Activated CD4-positive, alpha-beta T cell treated with anti-CD3 and anti-CD28 coated beads for 48 hours (primary cell): Measurements from ENCODE around the gene TEX48.

Experiments
- DNase-seq: peaks from one replicate; pipeline ENCODE4 v3.0.0-alpha.2; 2020

Gene TEX48

DNA sequence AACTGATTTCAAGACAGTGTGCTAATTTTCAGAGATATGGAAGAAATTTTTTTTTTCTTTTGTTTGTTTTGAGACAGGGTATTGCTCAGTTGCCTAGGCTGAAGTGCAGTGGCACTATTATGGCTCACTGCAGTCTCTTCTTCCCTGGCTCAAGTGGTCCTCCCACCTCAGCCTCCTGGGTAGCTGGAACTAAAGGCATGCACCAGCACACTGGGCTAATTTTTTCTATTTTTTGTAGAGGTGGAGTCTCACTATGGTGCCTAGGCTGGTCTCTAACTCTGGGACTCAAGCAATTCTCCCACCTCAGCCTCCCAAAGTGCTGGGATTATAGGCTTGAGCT, 9.9 kb upstream of the TEX48 start:
- DNase-seq = no peak

DNA sequence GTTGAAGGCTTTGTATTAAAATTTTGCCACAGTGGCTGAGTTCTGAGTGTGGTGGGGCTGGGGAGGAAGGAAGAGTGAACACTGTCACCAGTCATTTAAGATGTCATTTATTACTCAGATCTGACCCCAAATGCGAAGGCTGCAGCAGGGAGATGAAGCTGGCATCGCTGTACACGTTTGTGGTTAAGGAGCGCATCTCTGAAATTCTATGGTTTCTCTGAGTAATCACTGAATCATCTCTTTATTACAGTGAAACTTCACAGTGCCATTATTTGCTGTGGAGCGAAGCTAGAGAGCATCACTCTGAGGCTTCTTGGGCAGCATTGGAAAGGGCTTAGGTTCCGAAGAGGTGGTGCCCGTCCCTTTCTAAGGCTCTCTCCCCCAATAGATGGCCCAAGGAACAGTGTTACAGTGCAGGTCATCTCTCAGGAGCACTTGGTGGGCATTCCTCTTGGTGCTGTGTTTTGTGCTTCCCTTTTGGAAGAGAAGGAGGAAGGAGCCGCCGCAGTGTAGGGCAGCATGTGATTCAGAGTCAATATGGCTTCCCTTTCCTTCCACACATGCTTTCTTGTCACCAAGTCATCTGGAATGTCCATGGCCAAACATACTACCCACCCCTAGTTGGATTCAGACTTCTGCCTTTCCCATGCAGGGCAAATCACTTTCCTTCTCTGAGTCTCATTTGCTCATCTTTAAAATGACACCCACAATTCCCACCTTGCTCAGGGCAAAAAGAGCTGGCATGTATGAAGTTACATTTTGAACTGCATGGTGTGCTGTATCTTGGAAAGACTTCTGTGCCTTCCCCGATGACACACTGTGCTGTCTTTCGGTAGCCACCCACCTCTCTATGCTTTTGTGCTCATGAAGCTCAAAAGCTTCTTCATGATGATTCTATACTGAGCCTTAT, 9.3 kb upstream of the TEX48 start:
- DNase-seq = peak; percentile 84

DNA sequence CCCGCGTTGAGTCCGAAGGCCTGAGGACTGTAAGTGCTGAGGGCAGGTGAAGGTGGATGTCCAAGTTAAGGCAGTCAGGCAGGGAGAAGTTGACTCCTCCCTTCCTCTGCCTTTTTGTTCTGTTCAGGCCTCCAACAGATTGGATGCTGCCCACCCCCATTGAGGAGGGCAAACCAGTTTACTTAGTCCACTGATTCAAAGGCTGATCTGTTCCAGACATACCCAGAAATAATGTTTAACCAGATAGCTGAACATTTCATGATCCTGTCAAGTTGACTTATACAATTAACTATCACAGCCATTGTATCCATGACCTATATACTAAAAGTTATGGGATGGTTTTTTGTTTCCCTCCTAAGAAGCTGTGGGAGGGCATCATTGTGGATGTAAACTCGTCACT, 8.3 kb upstream of the TEX48 start:
- no peak for DNase-seq

DNA sequence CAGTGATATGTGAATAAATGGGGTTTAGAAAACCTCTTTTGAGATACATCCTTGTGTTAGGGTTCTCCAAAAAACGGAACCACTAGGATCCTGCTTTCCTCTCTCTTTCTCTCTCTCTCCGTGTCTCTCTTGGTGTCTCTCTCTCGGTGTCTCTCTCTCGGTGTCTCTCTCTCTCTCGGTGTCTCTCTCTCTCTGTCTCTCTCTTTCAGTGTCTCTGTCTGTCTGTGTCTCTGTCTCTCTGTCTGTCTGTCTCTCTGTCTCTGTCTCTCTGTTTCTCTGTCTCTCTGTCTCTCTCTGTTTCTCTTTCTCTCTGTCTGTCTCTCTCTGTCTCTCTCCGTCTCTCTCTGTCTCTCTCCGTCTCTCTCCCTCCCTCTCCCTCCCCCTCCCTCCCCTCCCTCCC, 7.8 kb upstream of the TEX48 start:
- DNase-seq = no peak

DNA sequence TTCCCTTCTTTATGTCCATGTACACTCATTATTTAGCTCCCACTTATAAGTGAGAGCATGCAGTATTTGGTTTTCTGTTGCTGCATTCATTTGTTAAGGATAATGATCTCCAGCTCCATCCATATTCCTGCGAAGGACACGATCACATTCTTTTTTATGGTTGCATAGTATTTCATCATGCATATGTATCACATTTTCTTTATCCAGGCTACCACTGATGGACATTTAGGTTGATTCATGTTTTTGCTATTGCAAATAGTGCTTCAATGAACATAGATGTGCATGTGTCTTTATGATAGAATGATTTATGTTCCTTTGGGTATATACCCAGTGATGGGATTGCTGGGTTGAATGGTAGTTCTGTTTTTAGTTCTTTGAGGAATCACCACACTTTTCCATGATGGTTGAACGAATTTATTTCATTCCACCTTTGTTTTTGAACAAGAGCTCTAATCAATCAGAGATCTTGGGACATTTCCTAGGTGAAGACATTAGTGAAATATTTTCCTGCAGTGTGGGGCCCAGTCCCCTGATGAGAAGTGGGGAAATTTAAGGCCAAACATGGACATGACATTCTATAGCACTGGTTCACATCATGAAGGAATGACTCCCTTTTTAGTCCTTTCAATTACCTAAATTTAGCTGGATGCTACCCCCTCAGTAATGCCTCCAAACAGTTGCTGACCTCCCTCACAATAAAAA, 7.1 kb upstream of the TEX48 start:
- no peak for DNase-seq

DNA sequence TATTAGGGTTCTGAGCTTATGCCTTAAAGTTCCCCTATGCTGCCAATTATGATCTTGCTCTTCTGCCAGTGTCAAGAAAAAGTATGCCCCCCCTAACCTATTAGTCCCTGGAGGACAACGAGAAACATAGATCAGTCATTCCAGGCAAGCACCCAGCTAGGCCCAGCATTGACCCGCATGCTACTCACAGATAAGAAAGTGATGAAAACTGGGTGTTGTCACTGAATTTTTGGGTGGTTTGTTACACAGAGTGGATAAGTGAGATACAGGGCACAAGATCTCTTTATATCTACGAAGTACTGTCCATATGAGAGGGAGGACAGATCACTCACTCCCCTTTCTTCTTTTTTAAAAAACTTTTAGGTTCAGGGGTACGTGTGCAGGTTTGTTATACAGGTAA, 6.4 kb upstream of the TEX48 start:
- DNase-seq = no peak

DNA sequence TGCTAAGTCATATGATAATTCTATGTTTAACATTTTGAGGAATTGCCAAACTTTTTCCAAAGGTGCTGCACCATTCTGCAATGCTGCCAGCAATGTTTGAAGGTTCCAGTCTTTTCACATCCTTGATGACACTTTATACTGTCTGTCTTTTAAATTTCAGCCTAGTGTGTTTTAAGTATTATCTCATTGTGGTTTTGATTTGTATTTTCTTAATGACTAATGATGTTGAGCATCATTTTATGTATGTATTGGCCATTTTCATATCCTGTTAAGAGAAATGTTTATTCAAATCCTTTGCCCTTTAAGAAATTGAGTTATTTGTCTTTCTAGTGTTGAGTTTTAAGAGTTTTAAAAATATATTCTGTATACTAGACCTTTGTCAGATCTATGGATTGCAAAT, 5.0 kb upstream of the TEX48 start:
- no peak for DNase-seq

DNA sequence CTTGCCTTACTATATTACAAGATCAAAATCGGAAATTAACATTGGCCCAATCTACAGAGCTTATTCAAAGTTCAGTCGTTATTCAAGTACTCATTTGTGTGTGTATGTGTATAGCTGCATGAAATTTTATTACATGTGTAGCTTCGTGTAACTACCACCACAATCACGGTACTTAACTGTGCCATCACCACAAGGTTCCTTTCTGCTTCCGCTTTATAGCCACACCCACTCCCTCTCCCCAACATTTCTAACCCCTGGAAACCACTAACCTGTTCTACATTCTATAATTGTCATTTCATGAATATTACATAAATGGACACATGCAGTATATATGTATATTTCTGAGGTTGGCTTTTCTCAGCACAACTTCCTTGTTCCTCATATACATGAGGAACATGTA, 4.0 kb upstream of the TEX48 start:
- no peak for DNase-seq

DNA sequence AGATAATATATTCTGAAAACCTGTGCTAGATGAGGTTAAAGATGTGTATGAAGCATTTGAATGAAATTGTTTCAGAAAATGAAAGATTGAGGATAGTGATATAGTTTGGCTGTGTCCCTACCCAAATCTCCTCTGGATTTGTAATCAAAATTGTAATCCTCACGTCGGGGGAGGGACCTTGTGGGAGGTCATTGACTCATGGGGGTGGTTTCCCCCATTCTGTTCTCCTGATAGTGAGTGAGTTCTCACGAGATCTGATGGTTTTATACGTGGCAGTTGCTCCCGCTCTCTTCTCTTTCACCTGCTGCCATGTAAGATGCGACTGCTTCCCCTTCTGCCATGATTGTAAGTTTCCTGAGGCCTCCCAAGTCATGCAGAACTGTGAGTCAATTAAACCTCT, 2.0 kb upstream of the TEX48 start:
- peak; percentile 61 for DNase-seq

DNA sequence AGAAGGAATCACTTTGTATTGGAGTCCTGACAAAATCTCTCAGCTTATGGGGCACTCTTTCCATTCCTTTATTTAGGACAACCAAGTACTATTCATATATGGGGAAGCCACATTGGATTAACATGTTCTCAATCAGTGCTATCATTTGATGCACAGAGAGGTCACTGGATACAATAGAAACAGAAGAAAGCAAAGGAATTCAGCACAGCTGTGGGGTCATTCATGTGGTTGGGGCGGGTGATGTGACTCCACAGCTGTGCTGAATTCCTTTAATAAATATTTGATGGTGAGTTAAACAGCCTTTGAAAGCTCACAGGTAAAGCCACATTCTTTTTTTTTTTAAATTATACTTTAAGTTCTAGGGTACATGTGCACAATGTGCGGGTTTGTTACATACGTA, 854 bp upstream of the TEX48 start:
- no peak for DNase-seq

DNA sequence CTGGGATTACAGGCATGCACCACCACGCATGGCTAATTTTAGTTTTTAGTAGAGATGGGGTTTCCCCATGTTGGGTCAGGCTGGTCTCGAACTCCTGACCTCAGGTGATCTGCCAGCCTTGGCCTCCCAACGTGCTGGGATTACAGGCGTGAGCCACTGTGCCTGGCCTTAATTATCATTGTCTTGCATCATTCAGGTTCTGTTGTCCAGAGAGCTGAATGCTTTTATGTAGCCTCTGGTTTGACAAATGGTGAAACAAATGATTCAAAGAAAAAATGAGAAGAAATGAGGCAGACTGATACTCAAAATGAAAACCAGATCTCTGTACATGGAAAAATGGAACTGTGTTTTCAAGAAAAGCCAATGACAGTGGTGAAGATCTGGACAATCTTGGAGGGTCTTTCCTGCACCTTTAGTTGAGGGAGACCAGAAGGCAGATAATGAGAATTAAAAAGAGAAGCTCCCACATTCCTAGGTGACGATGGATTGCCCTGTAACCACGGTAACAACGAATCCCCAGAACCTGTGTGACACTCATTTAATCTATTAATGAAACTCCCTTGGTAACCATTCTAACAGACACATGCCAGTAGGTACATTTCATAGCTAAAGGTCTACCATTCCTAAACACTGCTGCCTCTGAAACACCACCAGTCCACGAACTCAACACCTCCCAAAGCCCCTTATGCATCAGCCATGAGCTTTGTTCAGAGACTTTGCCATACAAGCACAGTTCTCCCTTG, 1.6 kb downstream of the TEX48 start:
- DNase-seq = no peak

DNA sequence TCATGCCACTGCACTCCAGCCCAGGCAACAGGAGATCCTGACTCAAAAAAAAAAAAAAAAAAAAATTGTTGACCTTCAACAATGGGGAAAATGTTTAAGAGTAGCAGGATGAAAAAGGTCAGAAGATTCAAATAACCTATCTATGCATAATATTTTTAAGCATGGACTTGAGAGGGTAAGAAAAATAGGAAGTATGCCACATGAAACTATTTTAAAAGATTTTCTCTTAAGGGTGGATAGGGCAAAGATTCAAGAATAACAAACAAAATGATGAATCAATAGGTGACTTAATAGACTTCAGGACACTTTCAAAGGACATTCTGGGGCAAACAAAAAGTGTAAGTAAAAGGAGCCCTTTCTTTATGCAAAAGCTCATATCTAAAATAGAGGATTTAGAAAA, 3.2 kb downstream of the TEX48 start:
- no peak for DNase-seq

DNA sequence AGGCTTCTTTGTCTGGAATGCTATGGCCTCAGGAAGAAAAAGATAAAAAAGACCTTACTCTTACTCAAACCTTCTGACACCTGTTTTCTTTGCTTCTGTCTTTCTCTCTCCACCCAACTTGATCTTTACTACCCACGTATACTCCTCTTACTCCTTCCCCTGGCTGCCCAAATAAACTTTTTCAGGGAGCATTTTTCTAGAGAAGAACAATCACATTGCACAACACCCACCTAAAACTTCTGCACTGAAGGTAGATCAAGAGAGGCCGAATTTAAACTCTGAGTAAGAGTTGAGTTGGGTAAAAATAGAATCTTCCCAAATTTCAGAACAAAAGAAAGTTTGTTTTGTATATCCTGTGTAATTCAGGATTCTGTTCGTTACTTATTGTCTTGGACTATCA, 3.9 kb downstream of the TEX48 start:
- DNase-seq = no peak

DNA sequence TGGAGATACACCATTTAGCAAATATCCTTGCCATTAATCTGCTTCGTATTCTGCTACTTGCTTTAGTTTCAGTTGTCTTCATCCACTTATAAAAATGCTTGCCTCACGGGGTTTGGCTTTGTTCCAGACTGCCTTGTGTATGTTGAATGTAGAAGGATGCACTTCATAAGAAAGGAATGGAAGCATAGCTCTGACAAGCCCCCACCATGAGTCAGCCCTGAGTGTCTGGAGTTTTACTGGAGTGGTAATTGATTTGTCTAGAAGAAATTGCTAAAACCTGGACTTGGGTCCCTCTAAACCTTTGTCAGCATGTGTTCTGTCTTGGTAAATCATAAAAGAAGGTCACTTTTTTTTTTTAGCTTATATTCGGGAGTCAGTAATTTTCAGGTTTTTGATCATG, 4.6 kb downstream of the TEX48 start:
- DNase-seq = peak; percentile 43

DNA sequence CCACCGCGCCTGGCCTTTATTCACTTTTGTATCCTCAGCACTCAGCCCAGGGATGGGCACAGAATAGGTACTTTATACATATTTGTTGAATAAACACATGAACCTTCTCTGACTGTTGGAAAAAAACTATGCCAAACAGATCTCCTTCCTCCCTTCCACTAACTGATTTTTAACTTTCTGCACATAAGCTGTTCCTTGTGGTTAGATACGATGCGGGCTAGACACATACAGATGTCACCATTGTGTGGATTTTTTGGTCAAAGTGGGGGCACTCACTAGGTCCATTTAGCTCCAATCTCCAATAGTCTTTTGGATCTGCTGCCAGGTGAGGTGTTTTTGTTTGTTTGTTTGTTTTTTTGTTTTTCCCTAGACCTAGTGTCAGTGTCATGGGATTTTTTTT, 5.1 kb downstream of the TEX48 start:
- DNase-seq = no peak

DNA sequence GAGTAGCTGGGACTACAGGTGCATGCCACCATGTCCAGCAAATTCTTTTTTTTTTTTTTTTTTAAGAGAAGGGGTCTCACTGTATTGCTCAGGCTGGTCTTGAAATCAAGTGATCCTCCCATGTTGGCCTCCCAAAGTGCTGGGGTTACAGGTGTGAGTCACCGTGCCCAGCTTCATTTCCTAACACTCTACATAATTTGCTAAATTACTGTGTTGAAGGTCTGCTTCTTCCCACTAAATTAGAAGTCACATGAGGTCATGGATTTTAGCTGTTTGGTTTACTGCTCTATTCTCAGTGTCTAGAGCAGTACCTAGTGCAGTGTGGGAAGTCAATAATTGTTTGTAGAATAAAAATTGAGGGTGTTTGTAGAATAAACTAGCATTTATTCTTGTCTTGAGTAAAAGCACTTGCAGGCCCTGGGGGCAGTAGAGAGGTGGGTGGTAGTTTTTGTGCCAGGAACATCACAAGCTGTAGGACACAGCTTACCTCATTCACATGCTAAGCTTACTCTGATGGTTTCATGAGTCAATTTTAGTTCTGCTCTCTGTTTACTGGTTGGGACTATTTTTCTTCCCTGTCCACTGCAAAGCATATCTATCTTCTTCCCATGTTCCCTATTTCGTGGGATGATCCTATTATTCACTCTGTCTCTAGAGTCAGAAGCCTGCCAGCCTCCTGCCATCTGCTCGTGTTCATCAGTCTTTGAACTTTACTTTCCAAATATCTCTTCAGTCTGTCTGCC, 7.0 kb downstream of the TEX48 start:
- no peak for DNase-seq

DNA sequence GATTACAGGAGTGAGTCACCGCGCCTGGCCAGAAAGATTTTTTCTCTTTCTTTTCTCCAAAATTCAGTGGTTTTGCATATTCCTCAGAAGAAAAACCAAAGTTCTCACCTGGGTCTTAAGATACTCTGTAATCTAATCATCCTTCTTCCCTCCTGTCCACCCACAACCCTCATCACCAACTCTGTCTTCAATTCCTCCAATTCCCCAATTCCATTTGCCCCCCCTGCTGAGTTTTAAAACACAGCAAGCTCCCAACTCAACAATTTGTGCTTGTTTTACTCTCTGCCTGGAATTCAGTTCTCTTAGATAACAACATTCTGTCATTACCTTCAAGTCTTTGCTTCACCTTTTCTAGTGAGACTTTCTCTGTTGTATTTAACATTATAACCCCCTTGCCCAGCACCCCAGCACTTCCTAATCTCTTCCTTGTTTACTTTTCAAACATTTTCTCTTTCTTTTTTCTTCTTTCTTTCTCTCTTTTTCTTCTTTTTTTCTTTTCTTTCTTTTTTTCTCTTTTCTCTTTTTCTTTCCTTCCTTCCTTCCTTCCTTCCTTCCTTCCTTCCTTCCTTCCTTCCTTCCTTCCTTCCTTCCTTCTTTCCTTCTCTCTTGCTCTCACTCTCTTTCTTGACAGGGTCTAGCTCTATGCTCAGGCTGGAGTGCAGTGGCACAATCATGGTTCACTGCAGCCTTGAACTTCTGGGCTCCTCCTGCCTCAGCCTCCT, 7.8 kb downstream of the TEX48 start:
- DNase-seq = no peak

DNA sequence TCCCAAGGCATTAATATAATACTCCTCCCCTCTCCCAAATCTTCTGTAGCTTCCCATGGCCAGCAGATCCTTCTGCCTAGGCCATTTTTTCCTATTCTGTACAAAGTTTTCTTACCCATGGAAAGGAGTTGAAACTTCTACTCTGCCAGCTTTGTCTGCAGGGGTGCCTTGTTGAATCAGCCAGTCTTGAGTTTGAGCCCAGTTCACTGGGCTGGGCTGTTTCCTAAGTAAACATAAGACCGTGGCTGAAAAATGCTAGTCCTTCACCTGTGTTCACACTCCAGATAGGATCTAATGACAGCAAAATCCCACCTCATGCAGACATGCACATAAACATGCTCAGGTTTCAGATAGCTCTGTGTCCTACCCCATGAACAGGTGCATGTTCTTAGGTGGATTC, 10.4 kb downstream of the TEX48 start:
- DNase-seq = no peak

DNA sequence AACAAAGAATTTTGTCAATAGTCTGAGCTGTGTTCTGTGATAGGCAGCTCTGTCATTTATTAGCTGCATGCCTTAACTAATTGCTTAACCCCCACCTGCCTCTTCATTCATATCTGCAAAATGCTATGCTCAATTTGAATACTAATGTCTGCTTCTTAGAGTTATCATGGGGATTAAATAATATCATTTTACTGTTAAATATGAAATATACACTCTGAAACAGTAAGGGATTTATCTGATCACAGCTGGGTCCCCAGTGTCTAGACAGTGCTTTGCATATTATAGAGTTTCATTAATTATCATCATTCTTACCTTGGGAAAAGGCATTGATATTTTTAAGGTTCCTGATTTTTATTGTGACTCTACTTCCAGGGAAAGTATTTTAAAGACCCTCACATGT, 12.0 kb downstream of the TEX48 start:
- DNase-seq = no peak

DNA sequence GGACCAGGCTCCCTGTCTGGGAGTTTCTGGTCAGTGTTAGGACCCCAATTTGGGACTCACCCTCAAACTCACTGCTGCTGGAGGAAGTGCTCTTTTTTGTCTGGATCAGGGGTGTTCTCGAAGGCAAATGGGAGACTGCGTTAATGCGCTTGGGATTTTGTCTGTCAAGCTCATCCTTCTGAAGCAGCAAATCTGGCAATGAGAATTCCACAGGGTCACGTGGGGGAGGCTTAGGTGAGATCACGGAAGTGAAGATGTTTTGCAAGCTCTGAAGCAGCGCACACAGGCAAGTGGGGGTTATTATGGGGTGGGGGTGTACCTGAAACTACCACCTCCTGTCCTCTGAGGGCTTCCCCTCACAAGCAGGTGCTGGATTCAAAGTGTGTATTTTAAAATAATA, 13.8 kb downstream of the TEX48 start:
- DNase-seq = no peak

DNA sequence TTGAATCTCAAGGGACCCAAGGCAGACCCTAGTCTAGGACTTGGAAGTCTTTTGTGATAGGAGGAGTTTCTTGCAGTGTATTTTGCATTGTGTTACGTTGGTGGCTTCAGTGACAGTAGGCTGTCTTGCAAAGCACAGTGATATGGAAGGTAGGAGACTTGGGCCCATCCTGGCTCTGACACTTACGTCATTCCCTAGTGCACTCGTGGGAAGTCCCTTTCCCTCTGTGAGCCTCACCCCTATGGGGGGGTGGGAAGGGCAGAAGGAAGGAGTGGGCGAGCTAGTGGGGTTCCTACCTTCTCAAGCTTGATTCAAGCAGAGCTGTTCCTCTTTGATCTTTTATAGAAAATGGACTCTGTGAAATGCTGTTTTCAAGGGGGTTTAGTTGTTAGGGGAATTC, 15.1 kb downstream of the TEX48 start:
- no peak for DNase-seq

DNA sequence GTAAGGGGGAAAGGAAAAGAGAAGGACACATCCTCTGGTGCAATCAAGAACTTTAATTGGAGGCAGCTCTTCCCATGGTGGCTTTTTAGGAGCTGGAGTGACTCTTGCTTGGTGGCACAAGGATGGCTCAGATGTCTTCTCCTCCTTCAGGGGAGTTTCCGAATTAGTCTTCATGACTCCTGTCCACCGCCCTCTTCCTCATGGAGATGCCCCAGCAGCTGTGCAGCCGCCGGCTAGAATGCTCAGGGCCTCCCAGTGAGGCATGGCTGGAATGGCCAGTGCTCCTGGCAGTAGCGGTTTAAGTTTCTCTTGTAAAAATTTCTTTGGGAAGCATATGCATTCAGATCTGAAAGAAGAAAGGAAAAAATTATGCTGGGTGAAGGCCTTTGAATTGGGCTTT, 15.6 kb downstream of the TEX48 start:
- no peak for DNase-seq

DNA sequence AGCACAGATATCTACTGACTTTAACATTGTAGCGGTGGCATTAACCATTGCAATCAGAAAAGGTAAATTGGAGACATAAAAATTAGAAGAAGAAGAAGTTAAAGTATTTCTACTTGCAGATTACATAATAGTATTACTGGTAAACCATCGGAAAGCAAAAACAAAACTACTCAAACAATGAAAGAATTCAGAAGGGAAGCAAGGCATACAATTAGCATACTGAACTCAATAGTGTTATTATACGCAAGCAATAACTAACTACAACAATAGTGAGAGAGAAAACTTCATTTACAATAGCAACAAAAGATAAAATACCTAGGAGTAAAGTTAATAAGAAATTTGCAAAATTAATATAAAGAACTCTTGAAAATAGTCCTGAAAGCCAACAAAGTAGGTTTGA, 17.8 kb downstream of the TEX48 start:
- DNase-seq = no peak
